Upper lobe of left lung (tissue), 4 donors: ENCODE data around the gene MOB3B.

Source experiments
- POLR2A ChIP-seq, 4 donors: fragments of 450-650 bp; IDR thresholded peaks; one replicate each; pipeline ENCODE4 v1.5.1; 2016 to 2017; ENCODE audit warnings: antibody characterized with exemption in 4 of 4, mild to moderate bottlenecking in 2 of 4
- POLR2AphosphoS5 ChIP-seq, 2 donors: sonication (generic); formaldehyde crosslinking; IDR thresholded peaks; one replicate each; pipeline ENCODE4 v1.5.1; 2017; ENCODE audit warnings: antibody characterized with exemption in 2 of 2

GRCh38 chr9:27545471-27545870, 15.9 kb upstream of the MOB3B start:
- TF ChIP-seq POLR2AphosphoS5 (IDR thresholded peaks at IDR 0.05) (no peak), POLR2A (IDR thresholded peaks at IDR 0.05) (no peak)
